ENCODE results near the gene EHBP1. TPM values are rescaled to one million over a fixed set of nuclear protein-coding genes. Genes with fewer than 3 reads are reported as not detected.

The EHBP1 gene
- total and polyA plus RNA-seq, 2 donors (not counting 3 experiments of a cell fraction or from before 2014, with no cell fraction given) = 8.4 to 34.8 TPM

- Histone ChIP-seq H3K9me3 (replicated peaks; ENCODE audit: control insufficient read depth, insufficient read depth, low read length) (no peaks in the 10 kb centered on the region), H3K27ac (ENCODE audit: insufficient read depth, low read depth, low read length) (no peak overlapping the region), H3K9me1 (replicated peaks; ENCODE audit: control insufficient read depth, extremely low read depth, insufficient read depth, low read length) (no peaks in the 10 kb centered on the region), H3K4me2 (ENCODE audit: insufficient read depth, low read length) (peak overlapping the region; percentile 91), H3K79me2 (ENCODE audit: control insufficient read depth, insufficient read depth, low read length) (peaks cover 38% of the 10 kb centered on the region), H3K4me3 (replicated peaks in 1 of 3; ENCODE audit: insufficient read depth in 1 of 3, low read depth in 1 of 3, low read length in 3 of 3) (peak overlapping the region; percentile 59 to 87 (median 85)), H4K20me1 (replicated peaks; ENCODE audit: control insufficient read depth, extremely low read depth, insufficient read depth, low read length) (peaks cover 2% of the 10 kb centered on the region), H3K9ac (replicated peaks; ENCODE audit: extremely low read depth, insufficient read depth, low read length) (peak overlapping the region; percentile 41), H3K36me3 (ENCODE audit: control insufficient read depth in 2 of 2, extremely low read depth in 1 of 2, insufficient read depth in 2 of 2, low read length in 2 of 2) (no peaks in the 10 kb centered on the region), H2AFZ (ENCODE audit: low read depth, low read length) (peak overlapping the region; percentile 74), H3K27me3 (ENCODE audit: control insufficient read depth in 2 of 2, insufficient read depth in 2 of 2, low read length in 2 of 2) (no peaks in the 10 kb centered on the region), H3K4me1 (ENCODE audit: control insufficient read depth, extremely low read depth, insufficient read depth, low read length) (peaks cover 17% of the 10 kb centered on the region)
- TF ChIP-seq POLR2A (IDR thresholded peaks at IDR 0.05; ENCODE audit: low read depth, low read length) (no peak), MAX (IDR thresholded peaks at IDR 0.05; ENCODE audit: insufficient read depth, insufficient read length) (no peak), EZH2 (IDR thresholded peaks at IDR 0.05; ENCODE audit: borderline replicate concordance, low read depth, low read length, severe bottlenecking) (no peak), POLR2AphosphoS5 (IDR thresholded peaks at IDR 0.05; ENCODE audit: insufficient read depth, low read depth, low read length) (no peak), MYC (IDR thresholded peaks at IDR 0.05; ENCODE audit: low read depth, low read length) (no peak), CTCF (IDR thresholded peaks at IDR 0.05; ENCODE audit: extremely low read depth in 1 of 2, insufficient read depth in 1 of 2, low read depth in 1 of 2, low read length in 2 of 2) (no peak), JUN (IDR thresholded peaks at IDR 0.05; ENCODE audit: borderline replicate concordance, insufficient read depth, insufficient read length, low read depth) (no peak), GATA2 (IDR thresholded peaks at IDR 0.05; ENCODE audit: insufficient read depth, insufficient read length, low read depth, low read length) (no peak), FOS (IDR thresholded peaks at IDR 0.05; ENCODE audit: borderline replicate concordance, insufficient read depth, low read length) (no peak)
- CTCF ChIA-PET = no interaction called here
- intact Hi-C loops (cut with micrococcal nuclease) = loop anchor here (1.0 to 10.0 kb wide), 5 partner anchors 250 to 802 kb away; partner anchors contain the start of genes COMMD1 and OTX1
- no peak for DNase-seq (ENCODE audit: low read depth, low spot score)
- peak; percentile 31 for FAIRE-seq
- dilution Hi-C loops (cut with MboI; ENCODE audit: extremely low pct_ligation_motif_present, low sequenced_read_pairs) = no loop called here
- TSS peak; percentile 38 for BruUV-seq (replicated peaks)
- POLR2A ChIA-PET = no interaction called here
Observed at GRCh38 chr2:62706721-62707521, 1.4 kb downstream of the EHBP1 start.
